Epithelial cell of umbilical artery (primary cell): ENCODE data around the gene PSMD6. TPM values are rescaled to one million over a fixed set of nuclear protein-coding genes. Genes with fewer than 3 reads are reported as not detected.

Experiments
- total RNA-seq: library from RNA; depleted of rRNA; stranded (reverse); fragments of >200 nt; gene quantifications from 2 replicates; pipeline ENCODE4 v1.2.3, GENCODE V29; 2014

Gene PSMD6
- total RNA-seq = 125 and 150 TPM in 2 replicates

GRCh38 chr3:64023187-64023860 is at the start of gene PSMD6:
PSMD6 (minus strand) TSS chr3:64023494; CDS start chr3:64023419, 75 bp downstream.

Other genes with a start within 250 kb of the PSMD6 start
- gene C3orf49, start 204.2 kb downstream of the PSMD6 start, total RNA-seq = not detected in 2 replicates
- gene THOC7, start 159.7 kb downstream of the PSMD6 start, total RNA-seq = 43.5 and 71.7 TPM in 2 replicates
- 5.8 and 13.4 TPM in 2 replicates for gene ATXN7, start 159.6 kb downstream of the PSMD6 start, total RNA-seq
- not detected in 2 replicates for gene SCAANT1, start 111.1 kb downstream of the PSMD6 start, total RNA-seq
- gene PRICKLE2, start 202.0 kb upstream of the PSMD6 start, total RNA-seq = 9.6 and 13.3 TPM in 2 replicates